ENCODE measurements around the gene FRRS1L. TPM values are rescaled to one million over a fixed set of nuclear protein-coding genes. Genes with fewer than 3 reads are reported as not detected.

Gene FRRS1L
- total and polyA plus RNA-seq, 2 of the 4 experiments (the other 2 are of a cell fraction), result under 0.01 to 0.05 TPM

- Histone ChIP-seq H3K4me3 (ENCODE audit: insufficient read depth, low read depth, low read length) (no peak overlapping the region), H2BK5ac (ENCODE audit: low read depth, low read length, poor library complexity, severe bottlenecking) (no peak overlapping the region), H2AK9ac (replicated peaks; ENCODE audit: low read depth, low read length, poor library complexity) (no peak overlapping the region), H3K4me1 (ENCODE audit: control insufficient read depth, insufficient read depth, low read length) (peaks cover 2% of the 10 kb centered on the region; the same call in 1 of the 2 replicates), H2AK5ac (ENCODE audit: low read depth, low read length) (no peak overlapping the region), H3K9me1 (ENCODE audit: insufficient read depth, low read length) (peaks cover 2% of the 10 kb centered on the region; the same call in 1 of the 2 replicates), H3K36me3 (ENCODE audit: control insufficient read depth, insufficient read depth, low read length) (no peaks in the 10 kb centered on the region), H3K27ac (ENCODE audit: insufficient read depth, low read length) (no peak overlapping the region), H3K23ac (ENCODE audit: low read depth, low read length) (no peak overlapping the region), H3K56ac (ENCODE audit: extremely low read depth, insufficient read depth, low read length) (no peak overlapping the region), H3K9ac (ENCODE audit: low read depth, low read length) (no peak overlapping the region), H3K4me2 (ENCODE audit: low read depth, low read length) (no peak overlapping the region), H2AFZ (replicated peaks; ENCODE audit: low read length, poor library complexity) (no peak overlapping the region), H2BK20ac (ENCODE audit: low read depth, low read length) (no peak overlapping the region), H4K8ac (ENCODE audit: low read depth in 2 of 2, low read length in 2 of 2) (no peak overlapping the region), H3K18ac (ENCODE audit: low read depth, low read length) (no peak overlapping the region), H4K20me1 (ENCODE audit: insufficient read depth, low read length) (no peaks in the 10 kb centered on the region), H3K14ac (replicated peaks; ENCODE audit: low read depth, low read length) (no peak overlapping the region), H3K4ac (ENCODE audit: low read depth, low read length) (no peak overlapping the region), H3K79me1 (ENCODE audit: low read depth in 1 of 2, low read length in 2 of 2) (no peaks in the 10 kb centered on the region), H3K27me3 (ENCODE audit: control insufficient read depth, insufficient read depth, low read length) (peaks cover 23% of the 10 kb centered on the region), H4K5ac (ENCODE audit: low read depth, low read length) (no peak overlapping the region), H2BK120ac (ENCODE audit: low read depth, low read length) (no peak overlapping the region), H2BK15ac (ENCODE audit: low read depth, low read length) (no peak overlapping the region), H4K91ac (ENCODE audit: insufficient read depth, low read depth, low read length) (no peak overlapping the region), H3K9me3 (ENCODE audit: control insufficient read depth, insufficient read depth, low read length) (no peaks in the 10 kb centered on the region)
- no peak for TF ChIP-seq NFE2L2 (IDR thresholded peaks at IDR 0.05; ENCODE audit: low read depth, low read length)
- TF ChIP-seq, protein P1, sequence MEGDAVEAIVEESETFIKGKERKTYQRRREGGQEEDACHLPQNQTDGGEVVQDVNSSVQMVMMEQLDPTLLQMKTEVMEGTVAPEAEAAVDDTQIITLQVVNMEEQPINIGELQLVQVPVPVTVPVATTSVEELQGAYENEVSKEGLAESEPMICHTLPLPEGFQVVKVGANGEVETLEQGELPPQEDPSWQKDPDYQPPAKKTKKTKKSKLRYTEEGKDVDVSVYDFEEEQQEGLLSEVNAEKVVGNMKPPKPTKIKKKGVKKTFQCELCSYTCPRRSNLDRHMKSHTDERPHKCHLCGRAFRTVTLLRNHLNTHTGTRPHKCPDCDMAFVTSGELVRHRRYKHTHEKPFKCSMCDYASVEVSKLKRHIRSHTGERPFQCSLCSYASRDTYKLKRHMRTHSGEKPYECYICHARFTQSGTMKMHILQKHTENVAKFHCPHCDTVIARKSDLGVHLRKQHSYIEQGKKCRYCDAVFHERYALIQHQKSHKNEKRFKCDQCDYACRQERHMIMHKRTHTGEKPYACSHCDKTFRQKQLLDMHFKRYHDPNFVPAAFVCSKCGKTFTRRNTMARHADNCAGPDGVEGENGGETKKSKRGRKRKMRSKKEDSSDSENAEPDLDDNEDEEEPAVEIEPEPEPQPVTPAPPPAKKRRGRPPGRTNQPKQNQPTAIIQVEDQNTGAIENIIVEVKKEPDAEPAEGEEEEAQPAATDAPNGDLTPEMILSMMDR (conservative IDR thresholded peaks at IDR 0.05; ENCODE audit: low read depth, low read length), result no peak
- TF ChIP-seq MAZ (IDR thresholded peaks at IDR 0.05; ENCODE audit: borderline replicate concordance, low read depth, low read length), result no peak
- no peak for TF ChIP-seq RAD21 (IDR thresholded peaks at IDR 0.05; ENCODE audit: low read length)
- no TSS peak for BruUV-seq (replicated peaks)
- POLR2A ChIA-PET (ENCODE audit: unreplicated experiment), result no interaction called here
- DNase-seq, result no peak
- 74% methylated on average over 3 of the region's 9 CpGs; no CpG with 5 or more reads in 1 of the 2 experiments for WGBS, 2 experiments (ENCODE audit: extremely low coverage in 2 of 2, insufficient read length in 1 of 2)
- CTCF ChIA-PET, result no interaction called here
- no peak for ATAC-seq (ENCODE audit: low read depth)
- intact Hi-C loops (cut with micrococcal nuclease), result loop anchor here (1.0 to 10.0 kb wide), 2 partner anchors 130 to 333 kb away; partner anchors contain the start of gene EPB41L4B
- dilution Hi-C loops (cut with HindIII; ENCODE audit: low sequenced_read_pairs, unreplicated experiment), result no loop called here
- in situ Hi-C loops (cut with MboI; ENCODE audit: low sequenced_read_pairs), result loop anchor here (5.0 to 25.0 kb wide), 2 partner anchors 49 to 121 kb away; partner anchors contain the start of gene EPB41L4B
Observed at GRCh38 chr9:109191746-109192145, 24.7 kb upstream of the FRRS1L start.

Data from IMR-90 (cell line).